ENCODE data around the gene GDI1.

- TF ChIP-seq POLR2A (IDR thresholded peaks at IDR 0.05; ENCODE audit: low read length) (no peak), GATA1 (IDR thresholded peaks at IDR 0.05; ENCODE audit: low read depth, low read length) (no peak)
Measured at GRCh38 chrX:154477891-154478477, 41.0 kb downstream of the GDI1 start.
